ENCODE data around the gene EML4. TPM values are rescaled to one million over a fixed set of nuclear protein-coding genes. Genes with fewer than 3 reads are reported as not detected.
"Not testable (repeated sequence)": the region's sequence is repeated elsewhere in the genome, so short reads cannot be mapped to it uniquely, and the experiment has no call there.

EML4 gene
- total RNA-seq, 4 donors from 2014 or later, result 20.8 to 29.8 (median 25.3) TPM

DNA sequence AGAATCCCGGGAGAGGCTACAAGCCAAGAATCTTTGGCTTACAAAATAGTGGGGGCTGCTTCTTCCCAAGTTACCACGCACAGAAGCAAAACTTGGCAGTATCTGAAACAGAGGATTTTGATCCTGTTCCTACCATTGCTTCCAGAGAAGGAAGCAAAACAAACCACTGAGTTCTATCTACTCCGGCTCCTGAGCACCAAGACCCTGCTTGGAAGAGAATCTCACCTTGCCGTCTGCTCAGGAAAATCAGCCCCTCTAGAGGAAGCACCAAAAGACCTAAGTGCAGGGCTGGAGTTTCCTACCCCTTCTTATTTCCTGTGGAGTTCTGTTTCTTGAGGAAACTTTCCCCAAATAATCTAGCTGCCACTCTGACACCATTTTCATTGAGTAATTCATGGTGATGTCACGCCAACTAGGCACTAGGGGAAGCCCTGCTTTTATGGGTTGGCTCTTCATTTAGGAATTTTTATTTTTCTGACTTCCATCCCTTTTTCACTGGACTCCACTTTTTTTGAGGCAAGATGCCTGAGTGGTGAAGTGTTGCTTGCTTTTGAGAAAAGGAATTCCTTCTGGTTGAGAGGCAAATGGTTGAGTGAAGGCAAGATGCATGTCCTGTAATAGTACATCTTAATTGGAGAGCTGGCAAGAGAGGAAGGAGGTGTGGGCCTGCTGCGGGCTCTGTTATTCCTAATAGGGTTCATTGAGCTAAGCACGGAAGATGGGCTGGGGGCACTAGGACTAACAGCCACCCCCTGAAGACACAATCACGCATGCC, 36.8 kb upstream of the EML4 start:
- H3K27me3 ChIP-seq, result no peaks in the 10 kb centered on the region
- H3K9me3 ChIP-seq, result no peaks in the 10 kb centered on the region
- H3K36me3 ChIP-seq, result no peaks in the 10 kb centered on the region
- 46 to 50% methylated on average over 8 of the region's 8 CpGs for WGBS, 2 donors
- no peak for DNase-seq (ENCODE audit: low spot score in 2 of 2)
- peaks cover 0 to 58% (median 22%) of the 10 kb centered on the region in 4 donors for H3K4me1 ChIP-seq
- TF ChIP-seq, protein P1, sequence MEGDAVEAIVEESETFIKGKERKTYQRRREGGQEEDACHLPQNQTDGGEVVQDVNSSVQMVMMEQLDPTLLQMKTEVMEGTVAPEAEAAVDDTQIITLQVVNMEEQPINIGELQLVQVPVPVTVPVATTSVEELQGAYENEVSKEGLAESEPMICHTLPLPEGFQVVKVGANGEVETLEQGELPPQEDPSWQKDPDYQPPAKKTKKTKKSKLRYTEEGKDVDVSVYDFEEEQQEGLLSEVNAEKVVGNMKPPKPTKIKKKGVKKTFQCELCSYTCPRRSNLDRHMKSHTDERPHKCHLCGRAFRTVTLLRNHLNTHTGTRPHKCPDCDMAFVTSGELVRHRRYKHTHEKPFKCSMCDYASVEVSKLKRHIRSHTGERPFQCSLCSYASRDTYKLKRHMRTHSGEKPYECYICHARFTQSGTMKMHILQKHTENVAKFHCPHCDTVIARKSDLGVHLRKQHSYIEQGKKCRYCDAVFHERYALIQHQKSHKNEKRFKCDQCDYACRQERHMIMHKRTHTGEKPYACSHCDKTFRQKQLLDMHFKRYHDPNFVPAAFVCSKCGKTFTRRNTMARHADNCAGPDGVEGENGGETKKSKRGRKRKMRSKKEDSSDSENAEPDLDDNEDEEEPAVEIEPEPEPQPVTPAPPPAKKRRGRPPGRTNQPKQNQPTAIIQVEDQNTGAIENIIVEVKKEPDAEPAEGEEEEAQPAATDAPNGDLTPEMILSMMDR (IDR thresholded peaks at IDR 0.05), result no peak
- TF ChIP-seq EP300 (IDR thresholded peaks at IDR 0.05), result no peak
- TF ChIP-seq POLR2A (IDR thresholded peaks at IDR 0.05), result no peak
- peak overlapping the region in 3 of 4 donors; percentile 49 to 74 (median 57) for H3K27ac ChIP-seq
- H3K4me3 ChIP-seq, result peak overlapping the region in 1 of 4 donors; percentile 6

DNA sequence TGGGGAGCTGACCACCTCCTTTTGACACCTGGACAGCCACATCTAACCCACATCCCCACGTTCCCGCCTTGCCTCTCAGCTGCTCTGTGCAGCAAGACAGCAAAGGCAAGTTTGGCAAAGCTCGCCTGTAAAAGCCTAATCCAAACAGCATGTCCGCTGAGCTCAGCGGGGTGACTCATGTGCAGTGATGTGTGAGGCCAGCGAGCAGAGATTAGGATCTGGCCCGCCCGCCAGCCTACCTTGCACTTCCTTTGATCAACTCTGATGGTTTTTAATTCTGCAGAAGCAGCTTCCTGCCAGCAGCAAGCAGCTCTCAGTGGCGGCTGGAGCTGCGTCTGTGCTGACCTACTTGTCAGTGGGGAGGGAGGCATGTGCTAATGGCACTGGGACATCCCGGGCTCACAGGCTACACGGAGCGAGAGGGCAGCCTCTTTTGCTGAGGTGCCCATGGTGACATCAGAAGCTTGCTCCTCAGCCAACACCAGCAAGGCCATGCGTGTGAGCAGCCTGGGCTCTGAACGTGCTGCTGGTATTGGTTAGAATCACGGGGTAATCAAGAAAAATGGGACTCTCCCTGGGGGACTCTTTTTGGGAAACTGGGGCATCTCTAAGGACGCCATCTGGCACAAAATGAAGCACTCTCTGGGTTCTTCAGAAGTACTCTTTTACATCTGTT, 36.0 kb upstream of the EML4 start:
- H3K27me3 ChIP-seq, result no peaks in the 10 kb centered on the region
- H3K36me3 ChIP-seq, result no peaks in the 10 kb centered on the region
- peaks cover 0 to 55% (median 19%) of the 10 kb centered on the region in 4 donors for H3K4me1 ChIP-seq
- H3K27ac ChIP-seq, result peak overlapping the region in 3 of 4 donors; percentile 54 to 74 (median 67)
- TF ChIP-seq POLR2A (IDR thresholded peaks at IDR 0.05) (no peak), EP300 (IDR thresholded peaks at IDR 0.05) (peak in 1 of 2 donors; percentile 69)
- no peaks in the 10 kb centered on the region for H3K9me3 ChIP-seq
- DNase-seq (ENCODE audit: low spot score in 2 of 2), result peak; percentile 58 to 83
- peak overlapping the region in 2 of 4 donors; percentile 6 to 16 for H3K4me3 ChIP-seq
- WGBS, 2 donors, result 26 to 33% methylated on average over 12 to 17 of the region's 17 CpGs

DNA sequence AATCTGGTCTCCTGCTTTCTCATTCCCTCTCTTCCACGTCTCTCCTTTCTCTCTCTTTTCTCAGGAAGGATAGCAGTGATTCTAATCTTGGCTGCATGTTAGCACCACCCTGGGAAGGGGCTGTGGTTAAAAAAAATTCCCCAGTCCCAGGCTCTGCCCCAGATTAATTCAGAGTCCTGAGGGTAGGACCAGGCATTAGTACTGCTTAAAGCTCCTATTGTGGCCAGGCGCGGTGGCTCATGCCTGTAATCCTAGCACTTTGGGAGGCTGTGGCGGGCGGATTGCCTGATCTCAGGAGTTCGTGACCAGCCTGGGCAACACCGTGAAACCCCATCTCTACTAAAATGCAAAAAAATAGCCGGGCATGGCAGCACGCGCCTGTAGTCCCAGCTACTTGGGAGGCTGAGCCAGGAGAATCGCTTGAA, 35.4 kb upstream of the EML4 start:
- WGBS, 2 donors, result 83 to 86% methylated on average over 11 of the region's 11 CpGs
- peak overlapping the region in 2 of 4 donors; percentile 67 to 74 for H3K27ac ChIP-seq
- H3K4me3 ChIP-seq, result no peak overlapping the region
- TF ChIP-seq EP300 (IDR thresholded peaks at IDR 0.05) (no peak), POLR2A (IDR thresholded peaks at IDR 0.05) (no peak)
- TF ChIP-seq, protein P1 (IDR thresholded peaks at IDR 0.05), result no peak
- no peaks in the 10 kb centered on the region for H3K36me3 ChIP-seq
- H3K27me3 ChIP-seq, result no peaks in the 10 kb centered on the region
- H3K9me3 ChIP-seq, result no peaks in the 10 kb centered on the region
- H3K4me1 ChIP-seq, result peaks cover 0 to 55% (median 18%) of the 10 kb centered on the region in 4 donors
- no peak for DNase-seq (ENCODE audit: low spot score in 2 of 2)

DNA sequence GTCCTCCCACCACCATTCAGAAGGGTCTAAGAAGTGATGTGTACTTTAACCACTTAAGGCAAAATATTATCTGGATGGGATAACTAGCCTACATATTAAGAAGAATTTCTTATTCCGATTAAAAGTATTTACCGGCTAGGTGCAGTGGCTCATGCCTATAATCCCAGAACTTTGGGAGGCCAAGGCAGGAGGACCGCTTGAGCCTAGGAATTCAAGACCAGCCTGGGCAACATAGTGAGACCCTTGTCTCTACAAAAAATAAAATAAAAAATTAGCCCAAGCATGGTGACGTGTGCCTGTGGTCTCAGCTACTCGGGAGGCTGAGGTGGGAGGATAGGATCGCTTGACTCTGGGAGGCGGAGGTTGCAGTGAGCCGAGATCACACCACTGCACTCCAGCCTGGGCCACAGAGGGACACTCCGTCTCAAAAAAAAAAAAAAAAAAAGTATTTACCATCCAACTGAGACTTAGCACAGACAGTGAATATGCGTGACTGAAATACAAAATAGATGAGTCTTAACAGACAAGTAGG, 34.7 kb upstream of the EML4 start:
- 87 to 92% methylated on average over 10 of the region's 10 CpGs for WGBS, 2 donors
- DNase-seq (ENCODE audit: low spot score in 2 of 2); H3K27ac ChIP-seq; H3K36me3 ChIP-seq; H3K9me3 ChIP-seq; H3K4me3 ChIP-seq; H3K27me3 ChIP-seq: not testable (repeated sequence)
- peaks cover 0 to 55% (median 17%) of the 10 kb centered on the region in 4 donors for H3K4me1 ChIP-seq

DNA sequence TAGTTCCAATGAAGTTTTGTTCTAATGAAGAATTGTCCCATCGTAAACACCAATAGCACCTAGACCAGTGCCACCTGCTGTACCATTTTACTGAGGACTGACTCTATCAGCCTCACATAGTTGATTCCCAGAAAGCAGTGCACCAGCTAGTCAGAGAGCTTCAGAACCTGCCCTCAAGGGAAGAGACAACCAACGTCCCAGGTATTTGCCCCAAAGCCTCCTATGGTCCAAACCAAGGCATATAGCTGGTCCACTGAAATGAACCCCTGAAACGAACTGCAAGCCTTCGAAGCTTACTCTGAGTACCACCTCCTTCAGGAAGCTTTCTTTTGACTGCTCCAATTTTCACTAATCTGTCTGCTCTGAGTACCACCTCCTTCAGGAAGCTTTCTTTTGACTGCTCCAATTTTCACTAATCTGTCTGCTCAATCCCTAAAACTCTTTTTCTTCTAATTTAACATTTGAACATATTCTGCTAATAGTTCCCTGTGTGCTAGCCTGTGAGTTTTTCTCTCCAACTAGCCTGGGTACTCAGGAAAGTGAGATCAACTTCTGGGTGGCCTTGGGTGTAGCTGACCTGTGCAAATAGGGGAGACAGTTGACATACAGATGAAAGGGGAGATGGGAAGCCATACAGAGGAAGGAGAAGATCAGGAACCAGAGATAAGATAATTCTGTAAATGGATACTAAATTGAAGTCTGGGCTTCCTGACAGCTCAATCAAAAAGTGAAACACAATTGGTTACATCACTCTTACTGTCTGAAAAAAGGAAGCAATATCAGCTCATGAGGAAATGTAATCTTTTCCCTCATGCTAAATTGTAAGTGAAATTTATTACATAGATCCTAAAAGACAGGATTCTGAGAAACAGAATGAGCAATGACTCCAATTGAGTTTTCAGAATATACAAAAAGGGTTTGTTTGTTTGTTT, 33.5 kb upstream of the EML4 start:
- Histone ChIP-seq H3K4me1 (peaks cover 0 to 55% (median 16%) of the 10 kb centered on the region in 4 donors), H3K27ac (peak overlapping the region in 1 of 4 donors; percentile 12)

More for the DNA sequence above, 33.5 kb upstream of the EML4 start:
- 80 to 82% methylated on average over 4 of the region's 4 CpGs for WGBS, 2 donors
- DNase-seq (ENCODE audit: low spot score in 2 of 2), result no peak
- no peaks in the 10 kb centered on the region for H3K36me3 ChIP-seq
- no peak overlapping the region for H3K4me3 ChIP-seq
- no peaks in the 10 kb centered on the region for H3K27me3 ChIP-seq
- TF ChIP-seq POLR2A (IDR thresholded peaks at IDR 0.05) (no peak), EP300 (IDR thresholded peaks at IDR 0.05) (no peak)
- TF ChIP-seq, protein P1 (IDR thresholded peaks at IDR 0.05), result no peak
- H3K9me3 ChIP-seq, result no peaks in the 10 kb centered on the region

All from tibial nerve (tissue), 4 donors.